Parathyroid adenoma (tissue), 2 donors: ENCODE measurements around the gene AFAP1L2.

Source experiments
- H2AFZ ChIP-seq: fragments of 300-600 bp; sonication (generic); one replicate; pipeline ENCODE4 v1.7.0; 2017; ENCODE audit warnings: antibody characterized with exemption, mild to moderate bottlenecking
- H3K27ac ChIP-seq: fragments of 300-600 bp; sonication (generic); one replicate; pipeline ENCODE4 v1.7.0; 2017
- H3K27me3 ChIP-seq: fragments of 300-600 bp; sonication (generic); one replicate; pipeline ENCODE4 v1.7.0; 2017; ENCODE audit warnings: low read length; ENCODE audit not compliant: control insufficient read depth, insufficient read depth
- H3K36me3 ChIP-seq: fragments of 300-600 bp; sonication (generic); one replicate; pipeline ENCODE4 v1.7.0; 2017; ENCODE audit warnings: low read length; ENCODE audit not compliant: control insufficient read depth, insufficient read depth
- H3K4me1 ChIP-seq: fragments of 300-600 bp; sonication (generic); one replicate; pipeline ENCODE4 v1.7.0; 2017; ENCODE audit warnings: control low read depth
- H3K4me2 ChIP-seq: fragments of 300-600 bp; sonication (generic); one replicate; pipeline ENCODE4 v1.7.0; 2017; ENCODE audit warnings: low read length
- H3K4me3 ChIP-seq: fragments of 300-600 bp; sonication (generic); one replicate; pipeline ENCODE4 v1.7.0; 2017; ENCODE audit warnings: low read depth, low read length
- H3K79me2 ChIP-seq: fragments of 300-600 bp; sonication (generic); one replicate; pipeline ENCODE4 v1.7.0; 2017; ENCODE audit warnings: control low read depth
- H3K9ac ChIP-seq: fragments of 300-600 bp; sonication (generic); one replicate; pipeline ENCODE4 v1.7.0; 2017; ENCODE audit warnings: mild to moderate bottlenecking
- H3K9me3 ChIP-seq: fragments of 300-600 bp; sonication (generic); one replicate; pipeline ENCODE4 v1.7.0; 2017; ENCODE audit warnings: low read length; ENCODE audit not compliant: control insufficient read depth
- TF ChIP-seq, protein P1 (sequence below): fragments of 300-600 bp; sonication (generic); IDR thresholded peaks from one replicate; pipeline ENCODE4 v1.7.0; 2017; ENCODE audit warnings: antibody characterized with exemption, mild to moderate bottlenecking
- donor health status: primary hyperparathyroidism.

AFAP1L2 gene

DNA sequence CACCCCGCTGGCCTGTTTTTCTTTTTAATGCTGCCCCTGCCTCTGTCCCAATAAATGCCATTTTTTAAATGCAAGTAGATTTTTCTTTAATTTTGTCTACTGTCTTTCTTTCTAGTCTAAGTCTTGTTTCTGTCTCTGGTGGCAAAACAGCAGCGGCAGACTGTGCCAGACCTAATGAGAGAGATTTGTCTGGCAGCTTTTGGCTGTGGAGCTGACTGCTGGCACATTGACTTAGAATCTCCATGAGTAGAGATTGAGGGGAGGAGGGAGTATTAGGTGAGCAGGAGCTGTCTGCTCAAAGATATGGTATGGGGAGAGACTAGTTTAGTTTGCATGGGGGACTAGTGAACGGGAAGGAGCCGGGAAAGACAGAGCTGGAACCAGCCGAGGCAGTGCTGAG, 152.2 kb downstream of the AFAP1L2 start:
- TF ChIP-seq, protein P1, sequence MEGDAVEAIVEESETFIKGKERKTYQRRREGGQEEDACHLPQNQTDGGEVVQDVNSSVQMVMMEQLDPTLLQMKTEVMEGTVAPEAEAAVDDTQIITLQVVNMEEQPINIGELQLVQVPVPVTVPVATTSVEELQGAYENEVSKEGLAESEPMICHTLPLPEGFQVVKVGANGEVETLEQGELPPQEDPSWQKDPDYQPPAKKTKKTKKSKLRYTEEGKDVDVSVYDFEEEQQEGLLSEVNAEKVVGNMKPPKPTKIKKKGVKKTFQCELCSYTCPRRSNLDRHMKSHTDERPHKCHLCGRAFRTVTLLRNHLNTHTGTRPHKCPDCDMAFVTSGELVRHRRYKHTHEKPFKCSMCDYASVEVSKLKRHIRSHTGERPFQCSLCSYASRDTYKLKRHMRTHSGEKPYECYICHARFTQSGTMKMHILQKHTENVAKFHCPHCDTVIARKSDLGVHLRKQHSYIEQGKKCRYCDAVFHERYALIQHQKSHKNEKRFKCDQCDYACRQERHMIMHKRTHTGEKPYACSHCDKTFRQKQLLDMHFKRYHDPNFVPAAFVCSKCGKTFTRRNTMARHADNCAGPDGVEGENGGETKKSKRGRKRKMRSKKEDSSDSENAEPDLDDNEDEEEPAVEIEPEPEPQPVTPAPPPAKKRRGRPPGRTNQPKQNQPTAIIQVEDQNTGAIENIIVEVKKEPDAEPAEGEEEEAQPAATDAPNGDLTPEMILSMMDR = no peak
- H3K9me3 ChIP-seq = no peaks in the 10 kb centered on the region
- H3K36me3 ChIP-seq = no peaks in the 10 kb centered on the region
- H3K27ac ChIP-seq = no peak overlapping the region
- H3K27me3 ChIP-seq = no peaks in the 10 kb centered on the region
- no peak overlapping the region for H3K4me2 ChIP-seq
- no peak overlapping the region for H3K4me3 ChIP-seq
- H3K4me1 ChIP-seq = peaks cover 32% of the 10 kb centered on the region
- H3K9ac ChIP-seq = no peak overlapping the region
- no peaks in the 10 kb centered on the region for H3K79me2 ChIP-seq
- no peak overlapping the region for H2AFZ ChIP-seq

- Histone ChIP-seq H3K79me2 (no peaks in the 10 kb centered on the region), H3K4me1 (peaks cover 32% of the 10 kb centered on the region), H3K27ac (peak overlapping the region; percentile 54), H3K9me3 (no peaks in the 10 kb centered on the region), H3K4me3 (peak overlapping the region; percentile 28), H3K9ac (no peak overlapping the region), H3K4me2 (peak overlapping the region; percentile 59), H2AFZ (peak overlapping the region; percentile 37), H3K36me3 (no peaks in the 10 kb centered on the region), H3K27me3 (no peaks in the 10 kb centered on the region)
- TF ChIP-seq, protein P1 = no peak
These were observed 153.6 kb downstream of the AFAP1L2 start for GRCh38 chr10:114250716-114251115.

GRCh38 chr10:114250236-114250635, 154.1 kb downstream of the AFAP1L2 start:
- H3K9ac ChIP-seq = no peak overlapping the region
- TF ChIP-seq, protein P1 = no peak
- H3K79me2 ChIP-seq = no peaks in the 10 kb centered on the region
- peaks cover 28% of the 10 kb centered on the region for H3K4me1 ChIP-seq
- H2AFZ ChIP-seq = peak overlapping the region; percentile 37
- no peaks in the 10 kb centered on the region for H3K36me3 ChIP-seq
- no peaks in the 10 kb centered on the region for H3K27me3 ChIP-seq
- peak overlapping the region; percentile 54 for H3K27ac ChIP-seq
- peak overlapping the region; percentile 59 for H3K4me2 ChIP-seq
- H3K9me3 ChIP-seq = no peaks in the 10 kb centered on the region
- H3K4me3 ChIP-seq = peak overlapping the region; percentile 28

GRCh38 chr10:114246679-114247305, 157.5 kb downstream of the AFAP1L2 start:
- Histone ChIP-seq H3K9ac (no peak overlapping the region), H3K4me3 (no peak overlapping the region), H3K4me1 (peaks cover 21% of the 10 kb centered on the region), H3K79me2 (no peaks in the 10 kb centered on the region), H2AFZ (no peak overlapping the region), H3K9me3 (no peaks in the 10 kb centered on the region), H3K27me3 (no peaks in the 10 kb centered on the region), H3K36me3 (no peaks in the 10 kb centered on the region), H3K4me2 (no peak overlapping the region), H3K27ac (no peak overlapping the region)
- TF ChIP-seq, protein P1 = no peak
